NCI-H1417 treated with DMSO at 0.1 percent for 48 hours (cell line): ENCODE measurements around the gene TRAPPC2.

Experiments
- DNase-seq: peaks from one replicate; lab custom pipeline; 2025; lab: John Stamatoyannopoulos, UW

TRAPPC2 gene

GRCh38 chrX:13669246-13669737 lies 65.1 kb downstream of the TRAPPC2 start:
- no peak for DNase-seq

- no peak for DNase-seq
These were observed 66.5 kb downstream of the TRAPPC2 start for GRCh38 chrX:13667919-13668318.

- DNase-seq: no peak
These were observed 67.6 kb downstream of the TRAPPC2 start for GRCh38 chrX:13666836-13667235.

- no peak for DNase-seq
These were observed 70.4 kb downstream of the TRAPPC2 start for GRCh38 chrX:13664020-13664419.

GRCh38 chrX:13662355-13662791 lies 72.0 kb downstream of the TRAPPC2 start:
- no peak for DNase-seq
